ENCODE measurements around the gene ABLIM2.

Gene ABLIM2

DNA sequence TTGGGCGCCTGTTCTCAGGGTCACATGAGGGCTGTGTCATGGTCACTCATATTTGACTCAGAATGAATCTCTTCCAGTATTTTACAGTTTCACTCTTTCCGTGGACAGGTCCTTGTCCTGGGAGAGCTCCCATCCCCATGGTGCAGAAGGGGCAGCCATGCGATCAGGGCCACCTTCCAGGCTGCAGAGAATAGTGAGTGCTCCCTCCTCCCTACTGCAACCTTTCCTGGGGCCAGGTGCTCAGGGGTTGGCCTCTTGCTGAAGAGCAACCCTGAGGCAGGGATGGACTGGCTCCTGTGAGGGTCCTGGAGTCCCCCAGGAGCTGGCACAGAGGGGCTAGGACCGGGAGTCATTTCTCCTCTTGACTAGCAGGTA lies 108.4 kb downstream of the ABLIM2 start:
- Histone ChIP-seq H3K9me3 (ENCODE audit: control insufficient read depth, low read length) (peaks cover 9% of the 10 kb centered on the region), H3K4me3 (ENCODE audit: extremely low read depth, insufficient read depth, low read length, poor library complexity, severe bottlenecking) (no peak overlapping the region), H3K36me3 (ENCODE audit: control insufficient read depth, insufficient read depth, low read length) (no peaks in the 10 kb centered on the region), H3K4me1 (ENCODE audit: control insufficient read depth, insufficient read depth, low read length, poor library complexity, severe bottlenecking) (no peaks in the 10 kb centered on the region), H3K27ac (ENCODE audit: low read depth, low read length, severe bottlenecking) (no peak overlapping the region)
- 63 to 75% methylated on average over 2 to 4 of the region's 4 CpGs for WGBS, 2 experiments (ENCODE audit: insufficient coverage in 2 of 2)

DNA sequence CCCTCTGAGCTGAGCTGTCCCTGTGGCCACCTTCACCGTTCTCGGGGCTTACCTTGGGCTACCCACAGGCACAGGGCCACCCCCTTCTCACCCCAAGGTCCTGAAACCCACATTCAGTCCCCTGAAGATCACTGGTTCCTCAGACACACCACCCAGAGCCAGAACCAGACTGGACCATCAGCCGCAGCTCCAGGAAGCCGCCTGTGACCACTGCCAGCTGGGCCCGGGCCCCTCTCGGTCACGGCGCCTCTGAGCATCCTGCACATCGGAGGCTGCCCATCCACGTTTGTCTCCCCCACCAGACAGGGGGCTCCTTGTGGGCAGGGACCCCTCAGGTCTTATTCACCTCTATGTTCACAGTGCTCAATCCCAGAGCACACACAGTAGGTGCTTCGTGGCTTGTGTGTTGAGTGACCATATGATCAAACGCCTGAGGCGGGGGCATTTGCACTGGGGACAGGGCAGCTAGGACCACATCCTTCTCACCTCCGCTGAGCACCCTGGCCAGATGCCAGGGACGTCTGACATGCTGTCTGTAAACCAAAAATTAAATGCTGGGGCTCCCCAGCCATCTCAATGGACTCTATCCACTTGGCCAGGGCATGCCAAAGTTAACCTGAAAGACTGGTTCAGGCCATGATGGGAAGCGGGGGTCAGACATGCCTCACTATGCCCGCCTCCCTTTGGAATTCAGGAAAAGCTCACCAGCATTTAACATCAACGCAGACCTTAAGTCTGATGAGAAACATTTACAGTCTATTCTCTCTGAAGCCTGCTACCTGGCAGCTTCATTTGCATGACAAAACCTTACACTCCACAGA lies 109.5 kb downstream of the ABLIM2 start:
- Histone ChIP-seq H3K36me3 (ENCODE audit: control insufficient read depth, insufficient read depth, low read length) (no peaks in the 10 kb centered on the region), H3K4me1 (ENCODE audit: control insufficient read depth, insufficient read depth, low read length, poor library complexity, severe bottlenecking) (no peaks in the 10 kb centered on the region), H3K27ac (ENCODE audit: low read depth, low read length, severe bottlenecking) (no peak overlapping the region), H3K4me3 (ENCODE audit: extremely low read depth, insufficient read depth, low read length, poor library complexity, severe bottlenecking) (no peak overlapping the region), H3K9me3 (ENCODE audit: control insufficient read depth, low read length) (no peaks in the 10 kb centered on the region)
- 83 to 86% methylated on average over 16 to 18 of the region's 18 CpGs for WGBS, 2 experiments (ENCODE audit: insufficient coverage in 2 of 2)

DNA sequence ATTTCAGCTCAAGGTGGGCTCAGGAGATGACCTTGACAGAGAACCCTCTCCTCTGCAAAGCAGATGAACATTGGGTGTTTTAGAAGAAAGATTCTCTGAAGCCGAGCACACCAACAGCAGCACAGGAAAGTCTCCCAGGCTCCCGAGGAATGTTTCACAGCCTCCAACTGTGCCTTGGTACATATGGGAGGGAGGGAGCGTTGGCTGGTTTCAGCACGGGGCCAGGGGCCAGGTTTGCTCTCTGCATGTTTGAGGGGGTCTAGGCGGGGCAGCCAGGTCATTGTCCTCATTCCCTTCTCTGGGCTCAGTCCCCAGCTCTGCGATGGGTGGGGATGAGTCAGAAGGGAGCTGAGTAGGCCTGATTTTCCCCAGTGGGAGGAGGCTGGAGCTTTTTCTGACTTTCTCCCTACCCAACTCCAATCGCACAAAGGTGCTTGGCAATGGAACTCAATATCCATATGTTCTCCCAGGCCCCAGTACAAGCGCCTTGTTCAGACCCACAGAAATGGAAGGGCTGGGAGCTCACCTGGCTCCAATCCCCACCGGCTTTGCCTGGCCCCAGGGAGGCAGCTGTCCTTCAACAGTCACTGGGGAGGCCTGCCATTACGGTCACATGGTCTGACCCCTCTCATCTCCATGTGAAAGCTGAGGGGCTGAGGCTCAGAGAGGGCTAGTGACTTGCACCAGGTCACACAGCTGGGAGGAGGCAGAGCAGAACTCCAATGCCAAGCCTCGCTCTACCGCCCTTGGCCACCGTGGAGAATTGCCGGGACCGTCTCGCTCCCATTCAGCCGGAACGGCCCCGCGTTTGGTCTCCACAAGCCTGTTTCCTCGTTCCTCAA lies 110.6 kb downstream of the ABLIM2 start:
- no peak overlapping the region for H3K27ac ChIP-seq (ENCODE audit: low read depth, low read length, severe bottlenecking)
- 82 to 90% methylated on average over 18 to 20 of the region's 21 CpGs for WGBS, 2 experiments (ENCODE audit: insufficient coverage in 2 of 2)
- H3K9me3 ChIP-seq (ENCODE audit: control insufficient read depth, low read length): no peaks in the 10 kb centered on the region
- H3K36me3 ChIP-seq (ENCODE audit: control insufficient read depth, insufficient read depth, low read length): no peaks in the 10 kb centered on the region
- H3K4me1 ChIP-seq (ENCODE audit: control insufficient read depth, insufficient read depth, low read length, poor library complexity, severe bottlenecking): no peaks in the 10 kb centered on the region
- H3K4me3 ChIP-seq (ENCODE audit: extremely low read depth, insufficient read depth, low read length, poor library complexity, severe bottlenecking): no peak overlapping the region

DNA sequence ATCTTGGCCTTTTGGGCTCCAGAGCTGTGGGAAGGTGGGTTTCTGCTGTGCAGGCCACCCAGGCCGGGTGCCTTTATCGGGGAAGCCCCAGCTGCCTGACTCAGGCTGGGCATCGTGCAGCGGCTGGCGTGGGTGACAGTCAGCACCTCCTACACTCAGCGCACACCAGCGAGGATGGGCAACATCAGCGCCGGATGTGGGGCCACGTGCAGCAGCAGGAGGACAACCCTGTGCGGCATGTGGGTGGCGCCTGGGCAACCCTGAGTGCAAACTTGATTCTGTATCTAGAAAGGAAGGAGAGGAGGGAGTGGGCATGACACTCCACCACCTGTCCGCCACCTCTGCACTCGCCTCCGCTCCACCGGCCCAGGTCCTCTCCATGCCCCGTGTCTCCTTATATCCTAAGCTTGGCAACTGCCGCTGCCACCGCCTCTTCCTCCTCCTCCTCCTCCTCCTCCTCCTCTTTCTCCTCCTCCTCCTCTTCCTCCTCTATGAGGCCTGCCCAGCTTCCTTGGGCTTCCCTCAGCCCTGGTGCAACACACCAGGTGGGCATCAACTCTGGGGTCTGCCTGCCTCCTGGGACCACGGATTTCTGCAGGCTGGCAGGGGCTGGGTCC lies 111.6 kb downstream of the ABLIM2 start:
- H3K27ac ChIP-seq (ENCODE audit: low read depth, low read length, severe bottlenecking): no peak overlapping the region
- H3K36me3 ChIP-seq (ENCODE audit: control insufficient read depth, insufficient read depth, low read length): no peaks in the 10 kb centered on the region
- H3K9me3 ChIP-seq (ENCODE audit: control insufficient read depth, low read length): no peaks in the 10 kb centered on the region
- H3K4me1 ChIP-seq (ENCODE audit: control insufficient read depth, insufficient read depth, low read length, poor library complexity, severe bottlenecking): no peaks in the 10 kb centered on the region
- H3K4me3 ChIP-seq (ENCODE audit: extremely low read depth, insufficient read depth, low read length, poor library complexity, severe bottlenecking): no peak overlapping the region
- 86 to 95% methylated on average over 9 to 12 of the region's 20 CpGs for WGBS, 2 experiments (ENCODE audit: insufficient coverage in 2 of 2)

DNA sequence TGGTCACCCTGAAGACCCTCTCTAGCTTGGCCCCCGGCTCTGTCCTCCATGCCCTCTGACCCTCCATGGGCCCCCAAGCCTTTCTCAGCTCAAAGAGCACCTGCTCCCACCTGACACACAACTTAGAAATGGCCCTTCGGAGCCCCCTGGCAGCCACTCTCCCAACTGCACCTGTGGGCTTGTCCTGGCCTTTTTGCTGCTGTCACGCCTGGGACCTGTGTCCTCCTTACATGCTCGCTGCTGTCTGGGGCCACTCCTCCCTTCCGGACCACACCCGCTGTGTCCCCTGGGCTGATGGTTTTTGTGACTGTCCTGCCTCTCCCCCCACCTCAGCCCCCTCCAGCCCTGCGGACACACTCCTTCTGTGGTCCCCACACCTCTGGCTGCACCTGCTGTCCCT lies 112.7 kb downstream of the ABLIM2 start:
- no peaks in the 10 kb centered on the region for H3K4me1 ChIP-seq (ENCODE audit: control insufficient read depth, insufficient read depth, low read length, poor library complexity, severe bottlenecking)
- H3K4me3 ChIP-seq (ENCODE audit: extremely low read depth, insufficient read depth, low read length, poor library complexity, severe bottlenecking): no peak overlapping the region
- no peaks in the 10 kb centered on the region for H3K36me3 ChIP-seq (ENCODE audit: control insufficient read depth, insufficient read depth, low read length)
- 89 to 91% methylated on average over 7 of the region's 7 CpGs for WGBS, 2 experiments (ENCODE audit: insufficient coverage in 2 of 2)
- H3K27ac ChIP-seq (ENCODE audit: low read depth, low read length, severe bottlenecking): no peak overlapping the region
- H3K9me3 ChIP-seq (ENCODE audit: control insufficient read depth, low read length): no peaks in the 10 kb centered on the region

DNA sequence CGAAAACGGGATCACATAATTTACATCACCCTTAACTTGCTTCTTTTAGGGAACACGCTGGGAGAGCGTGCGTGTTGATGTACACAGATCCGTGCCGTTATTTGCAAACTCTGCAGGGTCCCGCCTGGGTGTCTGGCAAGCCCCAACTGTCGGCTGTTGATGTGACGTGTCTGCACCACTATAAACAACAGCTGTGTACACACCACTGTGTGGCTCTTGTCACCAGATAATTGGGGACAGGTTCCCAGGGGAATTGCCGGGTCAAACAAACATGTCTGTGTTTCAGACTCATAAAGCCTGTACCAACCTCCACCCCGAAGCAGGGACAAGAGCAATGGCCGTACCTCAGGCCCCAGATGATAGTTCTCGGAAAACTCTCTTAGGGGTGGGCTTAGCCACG lies 113.9 kb downstream of the ABLIM2 start:
- Histone ChIP-seq H3K4me3 (ENCODE audit: extremely low read depth, insufficient read depth, low read length, poor library complexity, severe bottlenecking) (no peak overlapping the region), H3K36me3 (ENCODE audit: control insufficient read depth, insufficient read depth, low read length) (no peaks in the 10 kb centered on the region), H3K9me3 (ENCODE audit: control insufficient read depth, low read length) (no peaks in the 10 kb centered on the region), H3K4me1 (ENCODE audit: control insufficient read depth, insufficient read depth, low read length, poor library complexity, severe bottlenecking) (no peaks in the 10 kb centered on the region), H3K27ac (ENCODE audit: low read depth, low read length, severe bottlenecking) (no peak overlapping the region)
- WGBS, 2 experiments (ENCODE audit: insufficient coverage in 2 of 2): 69 to 88% methylated on average over 12 to 13 of the region's 15 CpGs

DNA sequence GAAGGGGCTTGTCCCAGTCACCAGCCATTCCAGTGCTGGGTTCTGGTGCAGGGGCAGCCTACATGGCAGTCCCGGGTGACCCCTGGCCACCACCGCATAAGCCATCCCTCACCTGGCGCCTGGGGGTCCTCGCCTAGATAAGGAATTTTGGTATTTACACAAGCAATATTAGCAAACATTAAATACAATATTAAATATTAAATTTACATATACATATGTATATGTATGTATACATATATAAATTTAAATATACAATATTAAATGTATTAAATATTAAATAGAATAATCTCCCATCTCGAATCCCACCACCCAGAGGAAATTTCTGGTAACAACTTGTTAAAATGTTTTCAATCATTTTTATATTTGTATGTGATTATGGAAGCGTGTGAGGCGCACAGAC lies 114.4 kb downstream of the ABLIM2 start:
- H3K4me3 ChIP-seq (ENCODE audit: extremely low read depth, insufficient read depth, low read length, poor library complexity, severe bottlenecking): no peak overlapping the region
- no peaks in the 10 kb centered on the region for H3K4me1 ChIP-seq (ENCODE audit: control insufficient read depth, insufficient read depth, low read length, poor library complexity, severe bottlenecking)
- no peaks in the 10 kb centered on the region for H3K9me3 ChIP-seq (ENCODE audit: control insufficient read depth, low read length)
- no peaks in the 10 kb centered on the region for H3K36me3 ChIP-seq (ENCODE audit: control insufficient read depth, insufficient read depth, low read length)
- no CpG with 5 or more reads among the region's 7 CpGs for WGBS, 2 experiments (ENCODE audit: insufficient coverage in 2 of 2)
- H3K27ac ChIP-seq (ENCODE audit: low read depth, low read length, severe bottlenecking): no peak overlapping the region

DNA sequence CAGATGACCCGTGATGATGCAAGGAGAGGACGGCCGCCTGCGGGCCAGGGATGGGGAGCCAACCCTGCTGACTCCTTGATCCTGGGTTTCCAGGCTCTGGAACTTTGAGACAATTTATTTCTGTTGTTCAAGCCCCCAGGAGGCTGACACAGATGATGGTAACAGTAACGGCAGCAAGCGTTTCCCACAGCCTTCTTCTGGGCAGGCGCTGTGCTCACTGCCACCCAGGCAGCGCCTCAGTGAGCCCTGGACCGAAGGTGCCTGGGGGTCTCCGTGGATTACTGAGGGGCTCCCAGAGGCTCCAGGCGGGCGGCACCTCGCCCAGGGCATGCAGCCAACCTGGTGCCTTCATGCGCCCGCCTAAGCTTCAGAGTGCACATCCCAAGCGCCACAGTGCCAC lies 115.0 kb downstream of the ABLIM2 start:
- Histone ChIP-seq H3K27ac (ENCODE audit: low read depth, low read length, severe bottlenecking) (no peak overlapping the region), H3K9me3 (ENCODE audit: control insufficient read depth, low read length) (no peaks in the 10 kb centered on the region), H3K4me3 (ENCODE audit: extremely low read depth, insufficient read depth, low read length, poor library complexity, severe bottlenecking) (no peak overlapping the region), H3K36me3 (ENCODE audit: control insufficient read depth, insufficient read depth, low read length) (no peaks in the 10 kb centered on the region), H3K4me1 (ENCODE audit: control insufficient read depth, insufficient read depth, low read length, poor library complexity, severe bottlenecking) (no peaks in the 10 kb centered on the region)
- 93 to 94% methylated on average over 16 of the region's 16 CpGs for WGBS, 2 experiments (ENCODE audit: insufficient coverage in 2 of 2)

DNA sequence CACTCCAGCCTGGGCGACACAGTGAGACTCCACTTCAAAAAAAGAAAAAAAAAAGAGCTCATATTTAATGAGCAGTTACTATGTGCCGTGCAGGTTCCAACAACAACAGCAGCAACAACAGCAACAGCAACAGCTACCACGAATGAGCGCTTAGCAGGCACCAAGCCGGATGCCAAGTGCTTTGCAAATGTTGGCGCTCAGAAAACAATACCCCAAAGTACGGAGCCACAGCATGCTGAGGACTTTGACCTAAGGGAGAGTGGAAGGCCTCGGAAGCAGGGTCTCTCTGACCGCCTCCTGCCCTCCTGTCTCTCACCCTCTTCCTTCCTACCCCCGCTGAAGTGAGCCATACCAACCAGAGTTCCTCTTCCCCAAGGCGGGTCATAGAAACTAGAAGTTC lies 116.7 kb downstream of the ABLIM2 start:
- Histone ChIP-seq H3K9me3 (ENCODE audit: control insufficient read depth, low read length) (no peaks in the 10 kb centered on the region), H3K36me3 (ENCODE audit: control insufficient read depth, insufficient read depth, low read length) (no peaks in the 10 kb centered on the region), H3K4me3 (ENCODE audit: extremely low read depth, insufficient read depth, low read length, poor library complexity, severe bottlenecking) (no peak overlapping the region), H3K27ac (ENCODE audit: low read depth, low read length, severe bottlenecking) (no peak overlapping the region), H3K4me1 (ENCODE audit: control insufficient read depth, insufficient read depth, low read length, poor library complexity, severe bottlenecking) (no peaks in the 10 kb centered on the region)
- WGBS, 2 experiments (ENCODE audit: insufficient coverage in 2 of 2): 98% methylated on average over 8 of the region's 11 CpGs

DNA sequence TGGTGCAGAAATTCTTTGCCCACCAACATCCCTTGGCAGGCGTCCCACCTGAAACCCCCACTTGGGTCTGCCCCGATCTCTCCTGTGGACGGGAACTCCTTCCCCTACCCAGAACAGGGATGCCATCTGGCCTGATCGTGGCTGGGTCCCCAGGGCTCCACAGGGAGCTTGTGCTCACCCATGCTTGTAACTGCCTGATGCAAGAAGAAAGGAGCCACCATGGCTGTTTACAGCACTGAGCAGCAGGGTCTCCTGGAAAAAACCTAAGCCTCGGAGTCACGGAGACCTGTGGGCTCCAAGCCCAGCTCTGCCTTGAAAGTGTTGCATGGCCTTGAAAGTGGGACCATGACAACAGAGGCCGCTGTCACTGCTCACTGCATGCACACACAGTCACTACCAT lies 117.4 kb downstream of the ABLIM2 start:
- WGBS, 2 experiments (ENCODE audit: insufficient coverage in 2 of 2): 84 to 89% methylated on average over 5 to 6 of the region's 7 CpGs
- no peaks in the 10 kb centered on the region for H3K36me3 ChIP-seq (ENCODE audit: control insufficient read depth, insufficient read depth, low read length)
- no peaks in the 10 kb centered on the region for H3K9me3 ChIP-seq (ENCODE audit: control insufficient read depth, low read length)
- H3K4me3 ChIP-seq (ENCODE audit: extremely low read depth, insufficient read depth, low read length, poor library complexity, severe bottlenecking): no peak overlapping the region
- H3K4me1 ChIP-seq (ENCODE audit: control insufficient read depth, insufficient read depth, low read length, poor library complexity, severe bottlenecking): no peaks in the 10 kb centered on the region
- H3K27ac ChIP-seq (ENCODE audit: low read depth, low read length, severe bottlenecking): no peak overlapping the region

All from mesodermal cell (in vitro differentiated cells).